OCI-LY7 (cell line): ENCODE data around the gene ERVMER34-1.

Source experiments
- CTCF ChIP-seq: fragments of 200-600 bp; sonication (generic); conservative IDR thresholded peaks from 2 replicates; pipeline ENCODE4 v1.5.1; 2014; ENCODE audit warnings: mild to moderate bottlenecking, antibody characterized with exemption, low read length, moderate library complexity, mixed read lengths
- EZH2phosphoT487 ChIP-seq: fragments of 200-600 bp; sonication (generic); IDR thresholded peaks from 2 replicates; pipeline ENCODE4 v1.6.1; 2018; ENCODE audit warnings: low read depth, borderline replicate concordance, mild to moderate bottlenecking, mixed run types, antibody characterized with exemption, low read length, moderate library complexity, mixed read lengths

- TF ChIP-seq CTCF (no peak), EZH2phosphoT487 (no peak)
Measured at GRCh38 chr4:52751487-52751911, 274 bp upstream of the ERVMER34-1 start.
